ENCODE measurements around the gene PSMD1.
"Not testable (repeated sequence)": the region's sequence is repeated elsewhere in the genome, so short reads cannot be mapped to it uniquely, and the experiment has no call there.

The PSMD1 gene

DNA sequence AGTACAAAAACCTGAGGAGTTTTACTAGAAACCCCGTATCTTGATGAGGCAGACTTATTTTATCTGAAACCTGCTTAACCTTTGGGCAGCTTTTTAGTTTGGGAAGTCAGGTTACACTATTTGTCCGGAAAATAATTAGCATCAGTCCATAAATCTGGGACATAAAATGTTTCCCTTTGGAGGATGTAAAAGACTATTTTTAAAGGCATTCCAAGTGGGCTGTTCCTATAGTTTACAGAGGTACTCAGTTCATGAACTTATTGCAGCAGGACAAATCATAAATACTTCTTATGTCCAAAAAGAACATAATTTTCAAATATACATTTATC lies 61.9 kb downstream of the PSMD1 start:
- no peak for DNase-seq

DNA sequence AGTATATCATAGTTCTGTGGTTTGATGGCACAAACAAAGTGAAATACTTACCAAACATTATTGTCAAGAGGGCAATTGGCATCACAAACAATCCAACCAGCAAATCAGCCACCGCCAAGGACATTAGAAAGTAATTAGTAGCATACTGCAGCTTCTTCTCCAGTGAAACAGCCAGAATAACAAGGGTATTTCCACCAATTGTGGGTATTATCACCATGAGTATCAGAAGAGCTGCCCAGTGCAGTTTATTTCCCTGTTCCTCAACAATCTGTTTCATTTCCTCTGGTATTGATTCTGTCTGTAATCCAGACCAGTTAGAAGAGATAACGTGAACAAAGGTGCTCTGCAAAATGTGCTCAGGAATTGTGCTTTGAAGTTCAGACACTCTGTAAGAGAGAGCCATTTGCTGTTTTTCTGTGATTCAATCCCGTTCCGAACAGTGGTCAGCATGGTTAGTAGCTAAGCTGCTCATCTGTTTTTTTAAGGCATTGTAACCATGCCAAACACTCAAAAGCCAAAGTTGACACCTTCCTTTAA lies 66.8 kb downstream of the PSMD1 start:
- DNase-seq = no peak

DNA sequence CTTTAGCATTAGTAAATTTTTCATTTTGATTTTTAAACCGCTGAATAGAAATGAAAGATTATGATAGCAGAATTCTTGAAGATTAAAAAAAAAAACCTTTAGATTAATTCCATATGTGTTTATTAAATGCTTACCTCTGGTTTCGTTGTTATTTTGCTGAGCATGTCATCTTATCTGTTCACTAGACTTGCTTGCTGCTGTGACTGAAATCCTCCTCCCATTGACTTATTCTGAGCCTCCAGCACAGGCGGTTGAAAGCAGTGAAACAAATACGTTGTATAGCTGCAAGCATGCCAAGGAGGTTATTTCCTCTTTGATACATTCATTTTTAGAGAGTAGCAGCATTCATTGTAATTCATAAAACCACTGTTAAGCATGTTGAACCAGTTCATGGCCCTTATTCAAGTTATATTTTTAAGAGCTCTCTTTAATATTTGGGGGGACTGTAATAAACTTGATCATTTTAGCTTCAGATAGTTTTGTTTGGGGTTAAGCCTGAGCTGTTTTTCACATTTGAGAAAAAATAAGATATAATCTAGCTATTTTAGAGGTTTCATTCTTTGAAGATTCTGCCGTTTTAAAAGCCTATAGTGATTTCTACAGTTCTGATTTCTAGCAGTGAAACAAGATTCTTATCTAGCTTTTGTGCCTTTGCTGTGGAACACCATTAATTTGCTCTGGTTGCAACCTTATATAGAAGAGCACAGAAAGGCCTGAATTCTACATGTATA lies 68.3 kb downstream of the PSMD1 start, which contains the start of gene HTR2B:
Gene HTR2B, minus strand, starts transcription at position 205 of the 731 bp plus-strand sequence. CDS start 1,278 bp downstream, outside the sequence.
- DNase-seq = peak; percentile 71

DNA sequence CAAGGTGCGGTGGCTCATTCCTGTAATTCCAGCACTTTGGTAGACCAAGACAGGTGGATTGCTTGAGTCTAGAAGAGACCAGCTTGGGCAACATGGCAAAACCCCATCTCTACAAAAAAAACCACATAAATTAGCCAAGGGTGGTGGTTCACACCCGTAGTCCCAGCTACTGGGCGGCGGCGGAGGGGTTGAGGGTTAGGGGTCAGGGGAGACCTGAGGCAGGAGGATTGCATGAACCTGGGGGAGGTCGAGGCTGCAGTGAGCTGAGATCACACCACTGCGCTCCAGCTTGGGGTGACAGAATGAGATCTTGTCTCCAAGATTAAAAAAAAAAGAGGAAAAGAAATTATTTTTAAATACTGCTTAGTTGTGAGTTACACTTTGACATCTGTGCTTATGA lies 69.5 kb downstream of the PSMD1 start:
- DNase-seq = no peak

DNA sequence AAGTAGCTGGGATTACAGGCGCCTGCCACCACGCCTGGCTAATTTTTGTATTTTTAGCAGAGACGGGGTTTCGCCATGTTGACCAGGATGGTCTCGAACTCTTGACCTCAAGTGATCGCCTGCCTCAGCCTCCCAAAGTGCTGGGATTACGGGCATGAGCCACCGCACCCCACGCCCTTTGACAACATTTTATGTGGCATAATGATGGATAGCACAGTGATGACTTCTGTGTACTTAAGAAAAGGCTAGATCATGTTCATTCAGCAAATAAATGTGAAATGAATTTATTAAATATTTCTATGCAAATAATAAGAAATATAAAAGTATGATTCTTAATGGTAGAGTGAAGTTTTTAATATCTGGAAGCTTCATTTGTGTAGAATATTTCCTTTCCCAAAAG lies 70.8 kb downstream of the PSMD1 start:
- DNase-seq = no peak

DNA sequence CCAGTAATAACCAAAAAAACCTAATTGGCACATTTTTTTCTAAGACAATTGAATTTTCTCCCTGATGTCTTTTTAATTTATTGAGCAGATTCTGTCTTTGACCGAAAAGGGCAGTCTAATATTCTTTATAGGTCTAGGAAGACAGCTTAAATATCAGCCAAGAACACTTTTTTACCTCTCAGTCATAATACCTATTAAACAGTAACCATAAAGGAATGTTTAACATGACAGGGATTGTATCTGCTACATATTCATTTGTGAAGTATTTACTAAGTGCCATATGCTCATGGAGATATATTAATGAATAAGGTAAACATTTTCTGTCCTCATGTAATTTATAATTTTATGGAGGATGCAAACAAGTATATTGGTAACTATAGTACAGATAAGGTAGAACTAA lies 71.3 kb downstream of the PSMD1 start:
- DNase-seq = no peak

DNA sequence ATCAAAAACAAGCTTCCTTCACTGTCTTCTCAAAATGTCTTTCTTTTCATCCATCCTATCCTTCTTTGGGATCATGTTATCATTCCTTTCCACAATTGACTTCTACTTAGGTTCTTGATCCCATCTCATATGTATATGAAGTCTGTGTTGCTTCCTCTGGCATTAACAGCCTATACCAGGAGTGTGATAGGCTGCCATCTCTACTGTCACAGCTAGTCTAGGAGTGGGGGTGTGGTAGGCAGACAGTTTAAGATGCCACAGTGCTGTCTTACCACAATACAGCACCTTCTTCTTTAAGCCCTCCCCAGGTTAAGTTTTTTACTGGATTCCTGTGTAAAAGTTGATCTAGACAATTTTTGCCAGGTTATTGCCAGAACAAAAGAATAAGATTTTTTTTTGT lies 71.9 kb downstream of the PSMD1 start:
- no peak for DNase-seq

DNA sequence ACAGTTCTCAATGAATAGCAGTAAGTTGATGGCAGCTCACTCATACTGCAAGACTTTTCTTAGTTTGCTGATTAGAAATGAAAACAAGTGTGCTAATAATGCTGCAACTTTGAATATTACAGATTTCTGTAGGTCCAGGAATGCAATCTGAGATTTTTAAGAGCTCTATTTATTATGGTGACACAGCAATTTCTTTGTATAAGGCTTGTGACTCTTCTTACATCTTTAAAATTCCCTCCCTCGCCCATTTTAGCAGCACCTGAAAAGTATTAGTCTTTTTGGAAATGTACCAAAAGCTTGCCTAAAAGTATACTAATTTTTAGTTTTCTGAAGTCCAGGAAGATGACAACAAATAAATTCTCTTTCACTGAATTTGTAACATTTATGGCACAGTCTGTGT lies 72.5 kb downstream of the PSMD1 start:
- DNase-seq = no peak

DNA sequence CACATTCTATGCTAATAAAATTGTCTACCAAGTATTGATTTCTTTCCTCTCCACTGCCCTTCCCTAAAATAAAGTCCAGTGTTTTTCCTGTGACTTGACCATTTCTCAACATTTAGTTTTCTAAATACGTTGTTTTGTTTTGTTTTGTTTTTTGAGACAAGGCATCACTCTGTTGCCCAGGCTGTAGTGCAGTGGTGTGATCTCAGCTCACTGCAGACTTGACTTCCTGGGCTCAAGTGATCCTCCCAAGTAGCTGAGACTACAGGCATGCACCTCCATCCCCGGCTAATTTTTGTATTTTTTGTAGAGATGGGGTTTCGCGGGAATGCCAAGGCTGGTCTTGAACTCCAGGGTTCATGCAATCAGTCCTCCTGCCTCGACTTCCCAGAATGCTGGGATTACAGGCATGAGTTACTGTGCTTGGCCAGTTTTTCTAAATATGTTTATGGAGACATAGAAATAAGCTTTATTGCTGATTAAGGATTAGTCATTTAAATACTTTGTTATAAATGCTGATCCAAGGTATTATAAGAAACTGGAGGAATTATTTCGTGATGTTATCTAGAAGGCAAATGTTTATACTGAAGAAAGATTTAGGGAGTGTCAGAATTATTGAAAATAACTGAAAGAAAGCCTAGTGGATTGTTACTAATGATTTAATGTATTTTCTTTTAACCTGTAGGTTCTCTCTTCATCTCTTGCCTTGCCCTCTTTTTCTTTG lies 73.8 kb downstream of the PSMD1 start:
- DNase-seq = no peak

DNA sequence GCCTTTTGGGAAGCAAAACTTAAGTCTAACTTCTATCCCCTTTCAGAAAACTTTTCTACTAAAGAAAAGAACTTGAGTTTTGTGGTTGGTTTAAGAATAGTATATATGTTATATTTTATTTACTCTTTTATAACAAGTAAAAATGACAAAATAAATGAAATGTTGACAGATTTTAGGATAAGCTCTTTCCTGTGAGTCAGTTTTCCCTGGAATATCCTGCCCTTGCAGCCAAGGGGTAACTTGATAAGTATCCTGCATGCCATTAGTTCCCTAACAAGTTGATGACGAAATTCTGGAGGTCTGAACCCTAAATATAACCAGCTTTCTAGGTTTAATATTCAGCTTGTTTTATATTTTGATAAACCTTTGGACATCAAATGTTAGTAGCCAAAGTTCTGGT lies 75.5 kb downstream of the PSMD1 start:
- DNase-seq = no peak

DNA sequence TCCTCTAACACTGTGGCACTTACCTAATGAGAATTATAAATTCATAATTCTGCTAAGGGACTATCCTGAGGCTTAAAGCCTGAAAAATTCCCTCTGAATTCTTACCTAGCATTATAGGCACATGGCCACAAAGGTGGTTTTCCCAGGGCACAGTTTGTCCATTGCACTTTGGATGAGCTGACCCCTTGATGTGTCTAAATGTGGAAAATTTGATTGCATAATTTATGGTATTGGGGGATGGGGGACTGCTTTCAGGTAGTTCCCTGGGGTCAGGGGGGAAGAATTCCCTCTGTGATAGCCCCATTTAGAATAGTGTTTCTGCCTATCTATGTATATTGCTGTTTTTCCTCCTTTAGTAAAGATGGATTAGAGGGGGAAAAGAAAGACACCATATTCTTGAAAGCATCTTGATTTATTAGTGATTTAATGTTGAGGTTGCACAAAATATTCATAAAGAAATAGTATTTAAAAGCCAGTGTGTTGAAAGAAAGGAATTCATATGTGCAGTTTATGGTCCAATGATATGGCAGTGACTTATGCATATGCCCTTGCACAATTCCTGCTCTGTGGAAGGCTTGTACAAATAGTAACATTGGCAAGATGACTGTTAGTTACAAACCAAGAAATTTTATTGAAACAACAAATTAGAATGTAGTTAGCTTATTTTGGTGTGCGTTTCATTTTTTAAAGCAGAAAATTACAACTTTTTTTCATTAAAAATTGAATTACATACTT lies 76.9 kb downstream of the PSMD1 start:
- no peak for DNase-seq

DNA sequence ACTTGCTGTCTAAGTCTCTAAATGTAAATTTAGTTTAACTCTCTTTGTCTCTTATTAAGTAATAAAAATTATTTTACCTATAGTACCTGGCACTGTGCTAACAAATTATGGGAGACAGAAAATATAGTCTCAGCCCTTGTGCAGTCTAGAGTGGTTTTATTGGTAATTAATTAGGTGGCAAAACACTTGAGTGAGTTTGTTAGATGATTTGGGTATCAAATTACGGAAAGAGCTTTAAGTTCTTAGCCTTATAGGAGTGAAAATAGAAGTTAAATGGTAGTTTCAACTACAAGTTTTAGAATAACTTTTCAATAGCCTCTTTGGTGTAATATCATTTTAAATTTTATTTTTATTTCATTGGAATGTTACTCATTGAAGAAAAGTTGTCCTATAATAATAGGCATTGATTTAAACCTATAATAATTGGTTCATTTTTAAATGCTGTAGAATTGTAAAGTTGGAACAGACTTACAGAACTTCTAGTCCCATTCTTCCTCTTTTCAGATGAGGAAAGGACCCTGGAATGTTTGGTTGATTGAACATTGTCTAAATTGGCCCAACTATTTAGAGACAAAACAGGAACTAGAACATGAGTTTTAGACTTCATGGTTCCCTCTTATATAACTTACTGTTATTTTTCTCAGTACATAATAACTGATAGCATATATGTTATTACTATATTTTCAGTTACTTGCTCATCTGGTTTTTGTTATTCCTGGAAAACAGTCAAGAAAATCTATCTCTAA lies 78.4 kb downstream of the PSMD1 start:
- DNase-seq = no peak

DNA sequence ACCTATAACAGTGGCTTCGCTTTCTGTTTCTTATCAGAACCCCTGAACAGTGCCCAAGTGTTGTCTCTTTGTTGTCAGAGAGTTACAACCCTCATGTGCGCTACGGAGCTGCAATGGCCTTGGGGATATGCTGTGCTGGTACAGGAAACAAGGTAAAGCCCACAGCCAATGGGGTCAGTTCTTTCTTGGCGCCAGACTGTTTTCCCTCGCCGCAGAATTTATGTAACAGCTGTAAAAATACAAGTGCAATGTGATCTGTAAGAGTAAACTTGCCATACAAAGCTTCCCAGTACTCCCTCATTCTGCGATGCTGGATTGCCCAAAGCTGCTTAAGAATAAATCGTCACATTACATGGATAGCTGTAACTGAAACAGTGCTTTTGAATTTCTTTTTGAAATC lies 82.0 kb downstream of the PSMD1 start:
- no peak for DNase-seq

DNA sequence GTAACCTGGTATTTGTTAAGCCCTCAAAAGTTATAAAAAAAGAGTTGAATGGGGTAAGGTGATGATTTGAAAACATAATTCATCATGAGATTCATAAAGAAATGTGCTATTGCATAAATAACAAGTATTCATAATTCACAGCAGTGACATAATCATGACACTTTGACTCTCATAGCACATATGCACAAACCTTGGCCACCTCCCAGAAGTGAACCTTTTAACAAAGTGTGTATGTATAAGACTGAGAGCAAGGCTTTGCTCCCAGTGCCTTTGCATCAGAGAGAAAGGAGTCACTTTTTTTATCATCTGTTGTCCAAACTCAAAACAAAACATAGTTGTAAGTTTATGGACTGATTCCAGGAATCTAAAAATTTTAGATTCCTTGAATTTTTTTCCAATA lies 83.1 kb downstream of the PSMD1 start:
- no peak for DNase-seq

DNA sequence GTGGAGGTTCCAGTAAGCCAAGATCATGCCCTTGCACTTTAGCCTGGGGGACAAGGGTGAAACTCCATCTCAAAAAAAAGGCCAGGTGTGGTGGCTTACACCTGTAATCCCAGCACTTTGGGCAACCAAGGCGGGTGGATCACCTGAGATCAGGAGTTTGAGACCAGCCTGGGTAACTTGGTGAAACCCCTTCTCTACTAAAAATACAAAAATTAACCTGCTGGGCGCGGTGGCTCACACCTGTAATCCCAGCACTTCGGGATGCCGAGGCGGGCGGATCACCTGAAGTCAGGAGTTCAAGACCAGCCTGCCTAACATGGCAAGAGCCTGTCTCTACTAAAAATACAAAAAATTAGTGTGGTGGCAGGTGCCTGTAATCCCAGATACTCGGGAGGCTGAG lies 84.1 kb downstream of the PSMD1 start:
- not testable (repeated sequence) for DNase-seq

DNA sequence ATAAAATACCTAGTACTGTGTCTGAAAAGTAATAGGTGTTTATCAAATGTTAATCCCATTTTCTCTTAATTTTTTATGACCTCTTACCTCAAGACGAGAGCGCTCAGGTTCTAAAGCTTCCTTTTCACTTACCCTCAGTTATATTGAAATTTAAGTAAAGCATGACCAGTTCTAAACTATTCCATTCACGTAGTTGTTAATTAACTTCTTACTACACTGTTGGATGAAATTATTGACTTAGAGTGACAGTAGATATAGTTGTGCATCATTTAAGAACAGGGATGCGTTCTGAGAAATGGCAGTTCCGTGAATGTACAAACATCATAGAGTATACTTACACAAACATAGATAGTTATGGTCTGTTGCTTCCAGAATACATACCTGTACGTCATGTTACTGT lies 88.2 kb downstream of the PSMD1 start:
- no peak for DNase-seq

DNA sequence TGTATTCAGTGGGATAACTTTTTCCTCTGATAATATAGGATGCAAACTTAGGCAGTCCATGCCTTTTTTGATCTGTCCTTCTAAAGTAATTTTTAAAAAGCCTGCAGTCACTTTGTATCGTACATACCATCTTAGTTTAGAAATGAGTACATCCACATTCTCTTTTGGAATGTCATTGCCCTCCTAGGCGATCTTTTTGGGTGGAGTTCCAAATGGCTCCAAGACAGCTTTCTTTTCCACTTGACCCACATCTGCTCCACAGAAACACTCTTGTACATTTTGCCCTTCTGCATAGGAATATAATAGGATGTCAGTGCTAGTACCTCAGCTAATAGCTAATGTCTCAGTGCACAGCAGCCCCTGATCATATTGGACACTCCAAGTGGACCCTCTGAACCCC lies 90.0 kb downstream of the PSMD1 start:
- no peak for DNase-seq

DNA sequence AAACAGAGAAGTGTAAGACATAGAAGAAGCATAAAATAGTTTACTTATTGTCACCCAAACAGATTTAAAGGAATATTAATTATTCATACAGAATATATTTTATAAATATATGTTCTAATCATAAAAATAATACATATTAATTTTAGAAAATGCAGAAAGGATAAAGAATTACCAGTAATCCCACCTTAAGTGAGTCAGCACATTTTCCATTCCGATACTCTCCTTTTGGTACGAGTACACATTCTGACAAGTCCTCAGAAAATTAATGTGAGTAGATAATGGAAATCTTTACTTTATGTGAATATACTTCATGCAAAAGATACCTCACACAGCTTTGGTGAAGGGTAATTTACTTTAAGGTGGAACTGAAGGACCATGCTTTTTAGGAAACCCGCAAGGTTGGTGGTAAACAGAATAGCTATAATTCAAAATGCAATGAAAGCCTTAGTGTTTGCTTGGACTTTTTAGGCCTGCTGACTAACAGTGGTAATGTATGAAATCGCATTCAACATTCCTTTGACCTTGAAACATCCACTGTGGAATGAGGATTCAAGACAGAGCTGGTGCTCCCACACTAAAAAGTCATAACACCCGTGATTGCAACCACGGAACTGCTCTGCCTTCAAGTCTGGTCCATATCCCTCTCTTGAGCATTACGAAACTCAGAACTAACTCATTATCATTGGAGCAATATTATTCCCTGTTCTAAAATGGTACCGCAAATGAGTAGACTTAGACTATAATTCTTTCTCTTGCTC lies 96.3 kb downstream of the PSMD1 start:
- no peak for DNase-seq

DNA sequence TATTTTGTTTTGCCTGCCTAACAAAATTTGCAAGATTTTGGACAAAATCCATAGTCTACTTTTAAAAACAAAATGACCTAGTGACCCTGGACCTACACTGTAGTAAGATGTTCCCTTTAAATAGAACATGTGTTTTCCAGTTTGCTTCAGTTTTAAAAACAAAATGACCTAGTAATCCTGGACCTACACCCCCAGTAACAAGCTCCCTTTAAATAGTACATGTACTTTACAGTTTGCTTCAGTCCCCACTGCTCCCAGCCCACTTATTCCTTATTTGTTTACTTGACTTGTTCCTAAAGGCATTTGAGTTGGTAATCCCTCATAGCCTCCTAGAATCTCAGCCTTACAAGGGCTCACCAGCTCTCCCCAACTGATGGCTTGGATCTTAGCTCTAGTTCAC lies 102.6 kb downstream of the PSMD1 start:
- DNase-seq = no peak

DNA sequence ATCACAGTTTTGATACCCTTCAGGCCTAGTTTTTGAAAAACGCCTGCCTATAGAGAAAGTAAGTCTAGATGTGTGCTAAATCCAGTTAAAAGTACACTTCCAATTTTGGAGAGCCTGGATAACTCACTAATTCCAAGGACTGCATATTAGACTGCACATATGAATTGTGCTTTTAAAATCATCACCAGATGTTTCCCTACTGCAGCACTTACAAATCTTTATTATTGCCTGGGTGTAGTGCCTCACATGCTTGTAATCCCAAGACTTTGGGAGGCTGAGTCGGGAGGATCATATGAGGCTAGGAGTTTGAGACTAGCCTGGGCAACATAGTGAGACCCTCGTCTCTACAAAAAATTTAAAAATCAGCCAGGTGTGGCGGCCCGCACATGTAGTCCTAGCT lies 104.0 kb downstream of the PSMD1 start:
- DNase-seq = no peak

DNA sequence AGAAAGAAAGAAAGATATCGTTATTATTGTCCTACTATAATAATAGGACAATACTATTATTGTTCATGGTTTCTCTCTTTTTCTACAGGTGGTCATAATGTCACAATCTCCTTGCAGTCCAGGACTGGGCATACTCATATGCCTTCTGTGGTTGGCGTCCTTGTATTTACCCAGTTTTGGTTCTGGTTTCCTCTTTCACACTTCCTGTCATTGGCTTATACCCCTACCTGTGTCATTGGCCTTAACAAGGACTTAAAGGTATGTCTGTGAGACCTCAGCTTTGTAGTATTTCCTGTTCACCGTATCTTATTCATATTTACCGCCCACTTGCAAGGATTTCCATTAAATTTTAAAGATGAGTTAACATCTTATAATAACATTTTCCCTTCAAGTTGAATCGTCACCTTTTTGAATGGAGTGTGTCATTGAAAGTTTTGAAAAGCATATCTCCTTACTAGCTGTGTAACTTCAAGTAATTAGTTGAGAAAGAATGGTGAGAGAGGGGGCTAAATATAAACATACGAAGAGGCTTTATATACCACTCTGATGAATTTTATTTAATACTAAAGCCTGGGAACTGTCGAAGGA lies 104.7 kb downstream of the PSMD1 start:
- DNase-seq = peak; percentile 30

DNA sequence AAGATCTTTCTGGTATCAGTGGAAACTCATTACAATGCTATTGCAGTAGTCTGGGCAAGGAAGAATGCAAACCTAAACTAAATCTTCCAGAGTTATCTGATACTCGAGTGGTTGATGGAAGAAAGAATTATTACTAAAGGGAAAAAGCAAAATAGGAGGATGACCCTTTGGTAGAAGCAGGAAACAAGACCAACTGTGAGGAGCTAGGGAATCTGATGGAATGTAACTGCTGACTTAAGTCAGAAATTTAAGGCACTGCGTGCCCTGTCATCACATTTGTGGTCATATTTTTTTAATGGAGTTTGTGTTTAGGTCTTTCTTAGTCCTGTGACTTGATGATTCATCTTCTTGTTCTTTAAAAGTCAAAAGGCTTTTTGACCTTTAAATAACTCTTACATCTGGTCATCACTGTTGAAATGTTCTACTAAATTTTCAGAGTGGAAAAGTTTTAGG lies 105.2 kb downstream of the PSMD1 start:
- no peak for DNase-seq
